Measurements from ENCODE around the gene SERAC1. TPM values are rescaled to one million over a fixed set of nuclear protein-coding genes. Genes with fewer than 3 reads are reported as not detected.
"Not testable (repeated sequence)": the region's sequence is repeated elsewhere in the genome, so short reads cannot be mapped to it uniquely, and the experiment has no call there.

Gene SERAC1
- total RNA-seq, 1 donor = 11.2 TPM

DNA sequence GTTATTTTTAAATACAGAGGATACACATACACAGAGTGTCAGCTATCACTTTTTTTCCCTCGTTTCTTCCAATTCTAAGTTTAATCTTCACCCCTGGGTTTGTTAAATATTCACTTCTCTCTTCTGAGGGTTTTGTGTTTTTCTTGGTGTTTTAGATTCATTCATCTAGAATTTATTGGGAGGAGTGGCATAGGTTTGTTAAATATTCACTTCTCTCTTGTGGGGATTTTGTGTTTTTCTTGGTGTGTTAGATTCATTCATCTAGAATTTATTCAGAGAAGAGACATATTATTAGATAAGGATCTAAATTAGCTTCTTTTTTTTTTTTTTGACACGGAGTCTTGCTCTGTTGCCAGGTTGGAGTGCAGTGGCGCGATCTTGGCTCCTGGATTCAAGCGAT lies 3.9 kb upstream of the SERAC1 start:
- TF ChIP-seq, protein P1, sequence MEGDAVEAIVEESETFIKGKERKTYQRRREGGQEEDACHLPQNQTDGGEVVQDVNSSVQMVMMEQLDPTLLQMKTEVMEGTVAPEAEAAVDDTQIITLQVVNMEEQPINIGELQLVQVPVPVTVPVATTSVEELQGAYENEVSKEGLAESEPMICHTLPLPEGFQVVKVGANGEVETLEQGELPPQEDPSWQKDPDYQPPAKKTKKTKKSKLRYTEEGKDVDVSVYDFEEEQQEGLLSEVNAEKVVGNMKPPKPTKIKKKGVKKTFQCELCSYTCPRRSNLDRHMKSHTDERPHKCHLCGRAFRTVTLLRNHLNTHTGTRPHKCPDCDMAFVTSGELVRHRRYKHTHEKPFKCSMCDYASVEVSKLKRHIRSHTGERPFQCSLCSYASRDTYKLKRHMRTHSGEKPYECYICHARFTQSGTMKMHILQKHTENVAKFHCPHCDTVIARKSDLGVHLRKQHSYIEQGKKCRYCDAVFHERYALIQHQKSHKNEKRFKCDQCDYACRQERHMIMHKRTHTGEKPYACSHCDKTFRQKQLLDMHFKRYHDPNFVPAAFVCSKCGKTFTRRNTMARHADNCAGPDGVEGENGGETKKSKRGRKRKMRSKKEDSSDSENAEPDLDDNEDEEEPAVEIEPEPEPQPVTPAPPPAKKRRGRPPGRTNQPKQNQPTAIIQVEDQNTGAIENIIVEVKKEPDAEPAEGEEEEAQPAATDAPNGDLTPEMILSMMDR (IDR thresholded peaks at IDR 0.05; ENCODE audit: insufficient read depth, low read length) = no peak
- no peak overlapping the region for H3K4me3 ChIP-seq (ENCODE audit: low read depth, low read length)
- DNase-seq (ENCODE audit: low read depth) = no peak

DNA sequence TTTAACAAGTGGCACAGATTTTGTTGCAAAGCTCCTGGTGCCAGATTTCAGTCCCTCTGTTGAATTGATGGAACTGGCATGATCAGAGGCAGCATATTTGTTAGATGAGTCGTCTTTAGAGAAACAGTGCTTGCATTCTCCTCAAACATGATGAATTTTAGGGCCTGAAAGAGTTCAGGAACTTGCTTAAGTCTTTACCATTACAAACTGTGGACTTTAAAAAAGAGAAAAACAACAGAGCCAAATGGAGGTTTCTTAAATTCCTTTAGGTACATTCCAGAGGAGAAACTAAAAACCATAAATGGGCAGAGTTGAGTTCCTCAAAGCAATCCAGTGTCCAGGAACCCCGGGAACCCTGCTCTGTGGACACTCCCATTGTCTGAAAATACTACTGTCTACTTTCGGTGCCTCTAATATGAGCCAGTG lies 2.6 kb upstream of the SERAC1 start:
- no peak overlapping the region for H3K4me3 ChIP-seq (ENCODE audit: low read depth, low read length)
- TF ChIP-seq, protein P1 (IDR thresholded peaks at IDR 0.05; ENCODE audit: insufficient read depth, low read length) = no peak
- peak; percentile 96 for DNase-seq (ENCODE audit: low read depth)

DNA sequence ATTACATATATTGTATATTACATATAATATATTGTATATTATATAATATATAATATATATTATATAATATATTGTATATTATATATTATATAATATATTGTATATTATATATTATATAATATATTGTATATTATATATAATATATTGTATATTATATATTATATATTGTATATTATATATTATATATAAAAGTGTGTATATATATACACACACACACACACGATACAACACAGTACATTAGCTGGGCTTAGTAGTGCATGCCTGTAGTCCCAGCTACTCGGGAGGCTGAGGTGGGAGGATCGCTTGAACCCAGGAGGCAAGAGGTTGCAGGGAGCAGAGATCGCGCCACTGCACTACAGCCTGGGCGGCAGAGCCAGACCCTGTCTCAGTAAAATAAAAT lies 1.6 kb upstream of the SERAC1 start:
- not testable (repeated sequence) for DNase-seq (ENCODE audit: low read depth); H3K4me3 ChIP-seq (ENCODE audit: low read depth, low read length)

- DNase-seq (ENCODE audit: low read depth) = peak; percentile 15
- TF ChIP-seq, protein P1 (IDR thresholded peaks at IDR 0.05; ENCODE audit: insufficient read depth, low read length) = no peak
- H3K4me3 ChIP-seq (ENCODE audit: low read depth, low read length) = no peak overlapping the region
These were observed 2.1 kb downstream of the SERAC1 start for GRCh38 chr6:158165919-158166416.

GRCh38 chr6:158164579-158165170 lies 3.4 kb downstream of the SERAC1 start:
- H3K4me3 ChIP-seq (ENCODE audit: low read depth, low read length) = no peak overlapping the region
- TF ChIP-seq, protein P1 (IDR thresholded peaks at IDR 0.05; ENCODE audit: insufficient read depth, low read length) = no peak
- no peak for DNase-seq (ENCODE audit: low read depth)

GRCh38 chr6:158161566-158162254 lies 6.4 kb downstream of the SERAC1 start:
- no peak for DNase-seq (ENCODE audit: low read depth)
- TF ChIP-seq, protein P1 (IDR thresholded peaks at IDR 0.05; ENCODE audit: insufficient read depth, low read length) = no peak
- H3K4me3 ChIP-seq (ENCODE audit: low read depth, low read length) = no peak overlapping the region

DNA sequence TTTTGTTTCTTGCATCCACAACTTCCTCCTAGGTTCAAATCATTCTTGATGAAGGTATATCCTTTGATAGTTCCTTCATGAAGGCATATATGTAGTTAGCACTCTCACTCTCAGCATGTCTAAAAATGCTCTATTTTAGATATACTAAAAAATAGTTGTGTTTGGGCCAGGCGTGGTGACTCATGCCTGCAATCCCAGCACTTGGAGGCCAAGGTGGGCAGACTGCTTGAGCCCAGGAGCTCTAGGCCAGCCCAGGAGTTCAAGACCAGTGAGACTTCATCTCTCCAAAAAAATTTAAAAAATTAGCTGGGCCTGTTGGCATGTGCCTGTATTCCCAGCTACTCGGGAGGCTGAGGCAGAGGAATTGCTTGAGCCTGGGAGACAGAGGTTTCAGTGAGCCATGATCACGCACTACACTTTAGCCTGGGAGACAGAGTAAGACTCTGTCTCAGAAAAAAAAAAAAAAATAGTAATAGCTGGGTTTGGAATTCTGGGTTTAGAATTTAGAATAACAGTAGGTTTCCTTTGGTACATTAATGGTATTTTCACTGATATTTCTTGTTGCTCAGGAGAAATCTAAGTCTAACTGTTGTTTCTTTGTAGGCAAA lies 7.0 kb downstream of the SERAC1 start:
- DNase-seq (ENCODE audit: low read depth) = peak; percentile 74
- TF ChIP-seq, protein P1 (IDR thresholded peaks at IDR 0.05; ENCODE audit: insufficient read depth, low read length) = no peak
- no peak overlapping the region for H3K4me3 ChIP-seq (ENCODE audit: low read depth, low read length)
